HUDEP-2 (cell line): ENCODE measurements around the gene SPARC.

Experiments used
- DNase-seq, 76 experiments: peaks; one replicate each; lab custom pipeline; 2025; ENCODE audit not compliant: unreplicated experiment in 76 of 76; lab: John Stamatoyannopoulos, UW

Gene SPARC

GRCh38 chr5:151628112-151628823 is 58.4 kb downstream of the SPARC start:
- no peak for DNase-seq

DNA sequence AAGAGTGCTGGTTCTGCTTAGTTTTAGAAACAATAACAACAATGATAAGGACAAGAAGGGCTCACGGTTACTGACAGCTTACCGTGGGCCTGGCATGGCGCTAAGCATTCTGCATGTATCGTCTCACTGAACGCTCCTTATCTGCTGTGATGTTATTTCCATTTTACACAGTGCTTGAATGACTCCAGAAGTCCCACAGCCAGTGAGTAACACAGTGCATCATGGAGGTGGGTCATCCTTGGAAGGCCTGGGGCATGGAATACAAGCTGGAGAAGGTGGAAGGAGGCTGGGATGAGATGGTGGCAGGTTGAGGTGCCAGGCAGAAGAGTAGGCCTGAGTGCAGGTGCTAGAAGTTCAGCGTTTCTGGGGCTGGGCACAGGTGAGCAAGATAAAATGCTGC is 59.1 kb downstream of the SPARC start:
- DNase-seq: no peak

DNA sequence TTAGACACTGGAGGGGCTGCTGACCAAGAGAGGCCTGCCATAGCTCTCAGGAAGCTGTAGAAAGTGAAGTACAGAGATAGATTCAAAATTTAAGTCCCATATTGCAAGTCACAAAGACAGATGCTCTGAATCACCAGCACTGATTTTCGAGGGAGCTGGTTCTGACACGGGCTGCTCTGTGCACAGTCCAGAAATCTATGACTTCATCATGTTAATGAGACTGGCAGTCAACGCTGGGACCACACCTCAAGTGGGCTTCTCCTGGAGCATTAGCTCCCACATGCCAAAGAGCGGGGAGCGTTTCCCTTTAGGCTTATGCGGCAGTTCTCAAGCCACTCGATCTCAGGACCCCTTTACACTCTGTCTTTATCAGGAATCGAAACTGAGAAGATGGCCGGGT is 61.4 kb downstream of the SPARC start:
- DNase-seq: no peak

DNA sequence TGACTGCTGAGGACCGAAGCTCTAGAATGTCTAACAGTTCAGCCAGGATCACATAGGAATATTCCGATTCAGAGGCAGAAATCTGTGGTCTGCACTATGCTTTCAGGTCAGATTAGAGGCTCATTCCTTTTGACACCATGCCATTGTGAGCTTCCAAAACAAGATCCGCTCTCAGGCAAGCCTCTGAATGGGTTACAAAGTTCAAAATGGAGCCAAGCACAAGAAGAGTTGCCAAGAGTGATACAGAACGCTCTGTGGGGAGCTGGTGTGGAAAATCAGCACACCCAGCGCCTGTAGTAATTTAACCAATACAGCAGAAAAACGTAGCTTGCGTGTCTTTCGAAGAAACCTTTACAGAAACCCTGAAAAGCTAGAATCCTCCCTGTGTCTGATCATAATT is 62.2 kb downstream of the SPARC start:
- DNase-seq: no peak

DNA sequence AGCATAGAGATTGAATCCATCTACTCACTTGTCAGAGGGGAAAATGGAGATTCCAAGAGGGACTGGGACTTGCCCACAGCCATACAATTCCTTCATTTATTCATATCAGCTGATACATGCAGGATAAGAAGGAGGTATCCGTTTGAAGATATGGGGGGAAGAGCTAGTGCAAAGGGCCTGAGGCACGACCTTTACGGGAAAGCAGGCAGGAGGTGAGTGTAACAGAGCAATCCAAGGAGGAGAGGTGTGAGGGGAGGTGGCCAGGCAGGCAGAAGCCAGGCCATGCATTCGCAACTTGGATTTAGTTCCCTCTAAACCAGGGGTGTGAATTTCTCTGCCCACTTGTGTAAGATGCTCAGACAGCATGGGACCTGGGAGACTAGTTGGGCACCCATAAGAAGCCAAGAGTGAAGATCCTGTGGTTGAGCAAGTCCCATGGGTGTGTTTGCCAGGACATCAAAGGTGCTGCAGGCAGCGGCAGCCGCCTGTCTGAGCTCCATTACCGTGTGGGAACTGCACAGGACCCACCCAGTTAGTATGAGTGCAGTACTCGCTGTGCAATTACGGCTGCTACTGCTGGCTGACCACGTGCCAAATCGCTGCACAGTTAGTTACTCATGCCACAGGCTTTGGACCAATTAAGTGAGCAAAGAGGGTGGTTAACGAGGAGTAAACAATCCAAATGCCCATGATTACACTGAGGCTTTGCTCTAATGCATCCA is 64.2 kb downstream of the SPARC start:
- DNase-seq: no peak

GRCh38 chr5:151620461-151620840 is 66.3 kb downstream of the SPARC start:
- DNase-seq: no peak

GRCh38 chr5:151619812-151620460 is 66.8 kb downstream of the SPARC start:
- no peak for DNase-seq

GRCh38 chr5:151618907-151619306 is 67.8 kb downstream of the SPARC start:
- DNase-seq: no peak

DNA sequence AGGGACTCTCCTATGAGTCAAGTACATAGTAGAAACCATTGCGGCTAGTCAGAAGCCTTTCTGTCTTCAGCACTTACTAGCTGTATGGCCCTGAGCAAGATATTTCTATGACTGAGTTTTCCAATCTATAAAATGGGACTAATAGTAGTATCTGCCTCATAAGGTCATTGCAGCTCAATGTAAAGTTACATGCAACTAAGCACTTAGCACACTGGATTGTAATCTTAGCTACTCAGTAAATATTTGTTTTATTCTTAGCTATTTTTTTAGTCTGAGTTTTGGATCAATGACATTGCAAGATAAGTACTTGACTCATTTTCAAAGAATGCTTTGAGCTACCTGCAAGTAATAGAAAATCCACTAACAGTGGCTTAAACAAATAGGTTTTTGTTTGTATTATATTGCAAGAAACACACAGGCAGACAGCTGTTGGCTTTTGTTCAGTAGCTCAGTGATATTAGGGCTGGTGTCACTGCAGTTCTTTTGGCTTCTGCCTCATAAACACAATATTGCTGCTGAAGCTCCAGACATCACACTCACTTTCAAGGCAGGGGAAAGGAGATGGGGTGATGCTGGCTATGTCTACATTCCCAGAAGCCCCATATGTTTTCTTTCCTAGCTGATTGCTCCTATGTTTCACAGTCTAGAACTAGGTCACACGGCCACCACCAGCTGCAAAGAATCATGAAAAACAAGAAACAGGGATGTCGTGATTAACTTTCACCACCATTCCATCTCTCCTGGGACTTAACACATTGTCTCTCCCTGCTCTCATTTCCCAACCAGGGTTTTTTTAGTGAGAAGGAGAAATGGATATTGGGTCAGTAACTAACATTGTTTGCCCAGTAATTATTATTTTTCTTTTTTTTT is 68.6 kb downstream of the SPARC start:
- DNase-seq: no peak

- DNase-seq: no peak
Measured at GRCh38 chr5:151617383-151617840, 69.3 kb downstream of the SPARC start.

DNA sequence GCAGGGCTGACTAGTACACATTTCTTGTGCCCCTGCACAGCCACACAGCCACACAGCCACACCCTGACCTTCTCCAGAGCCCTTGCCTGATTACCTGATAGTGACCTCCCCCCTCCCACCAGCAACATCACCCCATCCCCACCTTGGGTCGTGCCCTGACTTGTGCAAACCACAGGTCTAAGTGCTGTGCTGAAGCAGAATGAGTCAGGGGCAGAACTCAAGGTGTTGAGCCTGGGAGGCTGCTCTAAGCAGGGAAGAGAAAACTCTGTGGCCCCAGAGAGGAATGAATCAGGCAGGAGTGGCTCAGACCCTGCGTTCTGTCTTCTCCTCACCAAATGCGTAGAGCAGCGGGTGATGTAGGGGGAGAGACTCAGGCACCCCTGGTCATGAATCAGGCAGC is 71.3 kb downstream of the SPARC start:
- DNase-seq: no peak

GRCh38 chr5:151614565-151614964 is 72.2 kb downstream of the SPARC start:
- no peak for DNase-seq

DNA sequence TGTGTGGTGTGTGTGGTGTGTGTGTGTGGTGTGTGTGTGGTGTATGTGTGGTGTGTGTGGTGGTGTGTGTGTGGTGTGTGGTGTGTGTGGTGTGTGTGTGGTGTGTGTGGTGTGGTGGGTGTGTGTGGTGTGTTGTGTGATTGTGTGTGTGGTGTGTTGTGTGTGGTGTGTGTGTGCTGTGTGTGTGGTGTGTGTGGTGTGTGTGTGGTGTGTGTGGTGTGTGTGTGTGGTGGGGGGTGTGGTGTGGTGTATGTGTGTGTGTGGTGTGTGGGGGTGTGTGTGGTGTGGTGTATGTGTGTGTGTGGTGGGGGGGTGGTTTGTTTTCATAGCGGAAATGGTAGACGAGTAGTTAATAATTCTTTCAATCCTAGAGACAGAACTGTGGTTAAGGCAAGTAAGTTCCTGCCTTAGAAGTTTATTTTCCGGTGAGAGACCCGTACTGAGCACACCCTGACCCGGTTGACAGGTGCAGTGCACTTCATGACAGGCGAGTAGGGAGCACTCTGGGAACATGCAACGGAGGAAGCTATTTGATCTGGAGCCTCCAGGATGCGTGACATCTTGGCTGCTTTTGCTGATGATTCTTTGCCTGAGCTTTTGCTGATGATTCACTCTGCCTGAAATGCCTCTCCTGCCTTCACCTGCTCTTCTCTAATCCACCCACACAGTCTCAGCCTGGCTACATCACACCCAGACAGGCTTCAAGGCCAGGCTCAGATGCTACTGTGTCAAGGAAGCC is 73.9 kb downstream of the SPARC start:
- no peak for DNase-seq

DNA sequence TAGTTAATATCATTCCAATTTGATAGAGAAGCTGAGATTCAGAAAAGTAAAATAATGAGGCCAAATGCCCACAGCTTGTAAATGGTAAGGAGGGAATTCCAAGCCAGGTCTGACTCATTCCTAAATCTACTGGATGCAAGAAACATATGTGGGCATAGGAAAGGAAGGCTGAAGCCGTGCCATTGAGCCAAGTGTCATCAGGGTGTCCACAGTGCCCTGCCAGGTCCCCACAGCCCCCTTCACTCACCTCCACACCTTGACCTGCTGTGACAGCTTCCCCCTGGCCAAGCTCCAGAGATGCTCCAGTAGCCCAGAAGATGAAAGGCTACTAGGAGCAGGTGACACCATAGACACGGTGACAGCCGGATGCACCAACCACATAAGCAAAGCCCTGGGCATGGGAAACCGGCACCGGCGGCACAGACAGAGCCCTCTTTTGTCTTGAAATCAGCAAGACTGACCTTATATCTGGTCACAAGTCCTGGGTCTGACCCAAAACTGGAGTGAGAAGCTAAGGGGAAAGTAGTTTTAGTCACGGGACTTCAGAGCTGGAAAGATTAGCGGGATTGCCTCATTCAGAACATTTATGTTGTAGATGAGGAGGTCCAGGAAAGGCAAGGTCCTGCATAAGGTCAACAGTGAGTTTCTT is 75.5 kb downstream of the SPARC start:
- no peak for DNase-seq
